Hematopoietic multipotent progenitor cell treated with erythropoietin and hydrocortisone succinate and interleukin-3 and kit ligand, for 6 days (in vitro differentiated cells): ENCODE results near the gene LPIN2.
A peak's percentile ranks its signal among the peaks of the same experiment; 100 is the strongest.
"Not testable (repeated sequence)": the region's sequence is repeated elsewhere in the genome, so short reads cannot be mapped to it uniquely, and the experiment has no call there.

Source experiments
- DNase-seq: peaks from one replicate; pipeline ENCODE4 v3.0.0-alpha.2; 2015

LPIN2 gene

GRCh38 chr18:3005462-3005861 lies 7.5 kb downstream of the LPIN2 start:
- DNase-seq: no peak

GRCh38 chr18:3003766-3004165 lies 9.2 kb downstream of the LPIN2 start:
- DNase-seq: not testable (repeated sequence)

- DNase-seq: no peak
These were observed 10.2 kb downstream of the LPIN2 start for GRCh38 chr18:3002732-3003131.

GRCh38 chr18:2998644-2999043 lies 14.3 kb downstream of the LPIN2 start:
- DNase-seq: no peak

DNA sequence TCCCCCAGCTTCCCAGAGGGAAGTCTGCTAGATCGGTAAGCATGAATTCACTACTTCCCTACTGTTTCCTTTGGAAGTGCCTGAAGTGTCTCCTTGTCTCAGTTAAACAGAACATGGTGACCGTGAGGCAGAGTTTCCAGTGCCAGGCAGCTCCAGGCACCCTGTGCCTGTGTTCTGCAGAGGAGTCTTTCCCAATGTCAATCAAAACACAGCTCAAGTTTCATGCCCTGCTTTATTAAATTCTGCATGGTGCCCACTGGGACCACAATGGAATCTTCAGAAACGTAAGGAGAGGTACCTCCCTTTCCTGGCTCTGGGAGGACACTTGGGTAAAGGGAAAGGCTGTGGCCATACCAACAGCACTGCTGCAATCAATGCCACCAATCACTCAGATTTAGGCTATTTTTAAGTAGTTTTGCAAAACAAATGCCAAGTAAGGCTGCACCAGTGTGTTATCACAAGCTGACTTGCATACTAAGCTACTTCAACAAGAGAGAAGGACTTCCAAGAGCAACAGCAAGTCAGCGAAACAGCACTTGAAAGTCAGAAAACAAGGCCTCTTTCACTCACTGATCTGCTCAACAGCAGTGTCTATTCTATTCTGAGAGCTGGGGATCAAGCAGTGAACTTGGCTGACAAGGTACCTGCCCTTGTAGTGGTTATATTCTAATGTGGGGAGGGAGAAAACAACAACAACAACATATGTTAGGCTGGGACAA lies 14.9 kb downstream of the LPIN2 start:
- no peak for DNase-seq

DNA sequence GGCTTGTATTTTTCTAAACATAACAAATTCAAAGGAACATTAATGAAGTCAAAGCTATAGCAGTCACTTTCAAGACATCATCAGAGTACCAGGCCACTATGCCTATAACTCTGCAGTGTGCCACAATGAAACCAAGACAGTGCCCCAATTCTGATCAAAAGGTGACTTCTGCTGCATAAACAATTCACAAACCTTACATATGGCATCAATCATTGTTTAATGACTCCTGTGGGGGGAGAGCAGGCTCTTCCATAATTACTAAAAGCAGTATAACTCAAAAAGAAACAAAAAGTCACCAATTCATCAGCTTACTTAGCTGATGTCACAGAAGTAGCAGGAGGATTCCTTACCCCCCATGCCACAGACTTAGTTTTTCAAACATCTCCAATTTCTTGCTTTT lies 15.5 kb downstream of the LPIN2 start:
- no peak for DNase-seq

DNA sequence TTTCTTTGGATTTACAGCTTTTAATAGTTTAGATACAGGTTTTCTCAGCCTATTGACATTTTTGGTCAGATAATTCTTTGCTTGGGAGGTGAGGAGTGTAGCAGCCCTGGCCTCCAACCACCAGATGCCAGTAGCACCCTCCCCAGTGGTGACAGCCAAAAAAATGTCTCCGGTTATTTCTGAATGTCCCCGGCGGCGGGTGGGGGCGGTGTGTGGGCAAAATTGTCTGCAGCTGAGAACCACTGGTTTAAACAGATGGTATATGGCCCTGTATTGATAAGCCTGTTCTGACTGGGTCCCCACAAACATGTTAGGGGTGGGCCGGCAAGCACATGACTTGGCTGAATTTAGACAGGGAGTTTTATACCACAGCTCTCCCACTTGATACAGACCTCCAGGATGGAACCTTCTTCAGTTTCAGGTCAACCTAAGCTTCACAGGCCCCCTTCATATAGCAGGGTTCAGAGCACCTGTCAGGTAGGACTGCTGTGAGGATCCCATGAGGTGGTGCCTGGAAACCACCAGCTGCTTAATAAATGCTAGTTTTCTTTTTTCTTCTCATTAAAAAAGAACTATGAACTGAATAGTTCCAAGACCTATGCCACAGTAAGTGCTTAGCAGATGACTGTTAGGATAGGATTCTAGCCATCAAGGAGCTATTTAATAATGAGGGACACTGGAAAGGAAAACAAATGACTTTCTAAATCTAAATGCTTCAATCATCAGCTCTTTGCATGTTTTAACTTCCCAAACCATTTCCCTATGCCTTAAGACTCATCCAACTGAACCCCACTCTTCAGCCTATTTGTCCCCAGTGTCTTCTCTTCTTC lies 18.1 kb downstream of the LPIN2 start:
- DNase-seq: peak; percentile 98

DNA sequence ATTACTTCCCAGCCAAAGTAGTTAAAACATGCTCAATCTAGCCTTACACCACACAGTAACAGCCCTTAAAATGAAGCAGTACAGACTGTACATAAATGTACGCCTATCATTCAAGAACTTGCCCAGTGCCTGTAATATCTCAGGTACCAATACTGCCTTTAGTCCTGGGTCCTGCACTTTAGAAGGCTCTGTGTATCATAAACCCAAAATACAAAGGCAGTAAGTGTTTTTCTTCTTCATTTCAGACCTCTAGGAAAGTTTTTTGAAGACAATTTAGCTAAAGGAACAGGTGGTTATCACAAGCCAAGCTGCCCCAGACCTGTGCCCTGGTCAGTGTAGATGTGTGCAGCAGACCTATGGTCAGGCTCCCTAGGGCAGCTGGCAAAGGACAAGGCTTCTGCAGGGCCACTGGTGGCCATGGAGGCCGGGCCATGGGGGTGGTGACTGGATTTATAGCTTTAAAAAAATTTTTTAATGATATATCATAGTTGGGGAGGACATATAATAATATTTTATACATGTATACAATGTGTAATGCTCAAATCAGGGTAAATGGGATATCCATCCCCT lies 18.8 kb downstream of the LPIN2 start:
- DNase-seq: no peak

DNA sequence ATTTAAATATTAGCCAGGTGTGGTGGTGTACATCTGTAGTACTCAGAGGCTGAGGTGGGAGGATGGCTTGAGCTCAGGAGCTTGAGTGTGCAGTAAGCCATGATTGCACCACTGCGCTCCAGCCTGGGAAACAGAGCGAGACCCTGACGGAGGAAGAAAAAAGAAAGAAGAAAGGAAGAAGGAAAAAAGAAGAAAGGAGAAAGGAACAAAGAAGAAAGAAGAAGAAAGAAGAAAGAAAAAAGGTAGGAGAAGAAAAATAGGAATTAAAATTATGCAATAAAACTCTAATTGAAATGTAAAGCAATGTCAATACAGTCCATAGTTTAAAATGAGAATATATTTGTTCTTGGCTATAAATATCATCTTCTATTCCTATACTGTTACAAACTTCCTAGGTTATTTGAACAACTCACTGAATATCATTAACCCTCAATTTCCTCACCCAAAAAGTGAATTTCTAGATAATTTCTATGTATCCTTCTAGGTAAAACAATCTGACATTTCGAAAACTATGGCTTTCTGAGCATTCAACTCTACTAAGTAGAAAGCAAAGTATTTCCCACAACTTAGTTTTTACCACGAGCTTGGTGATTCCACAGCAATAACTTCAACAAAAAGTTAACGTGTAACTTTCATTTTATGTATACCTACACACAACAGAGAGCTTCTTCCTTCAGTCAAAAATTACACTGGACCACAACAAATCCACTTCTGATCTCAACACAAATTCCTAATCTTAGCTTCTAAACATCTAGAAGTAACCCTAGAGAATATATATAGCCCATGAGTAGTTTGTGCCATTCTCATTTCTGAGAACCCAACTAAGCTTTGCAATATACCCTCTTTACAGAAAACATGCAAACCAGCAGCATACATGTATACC lies 19.7 kb downstream of the LPIN2 start:
- no peak for DNase-seq

DNA sequence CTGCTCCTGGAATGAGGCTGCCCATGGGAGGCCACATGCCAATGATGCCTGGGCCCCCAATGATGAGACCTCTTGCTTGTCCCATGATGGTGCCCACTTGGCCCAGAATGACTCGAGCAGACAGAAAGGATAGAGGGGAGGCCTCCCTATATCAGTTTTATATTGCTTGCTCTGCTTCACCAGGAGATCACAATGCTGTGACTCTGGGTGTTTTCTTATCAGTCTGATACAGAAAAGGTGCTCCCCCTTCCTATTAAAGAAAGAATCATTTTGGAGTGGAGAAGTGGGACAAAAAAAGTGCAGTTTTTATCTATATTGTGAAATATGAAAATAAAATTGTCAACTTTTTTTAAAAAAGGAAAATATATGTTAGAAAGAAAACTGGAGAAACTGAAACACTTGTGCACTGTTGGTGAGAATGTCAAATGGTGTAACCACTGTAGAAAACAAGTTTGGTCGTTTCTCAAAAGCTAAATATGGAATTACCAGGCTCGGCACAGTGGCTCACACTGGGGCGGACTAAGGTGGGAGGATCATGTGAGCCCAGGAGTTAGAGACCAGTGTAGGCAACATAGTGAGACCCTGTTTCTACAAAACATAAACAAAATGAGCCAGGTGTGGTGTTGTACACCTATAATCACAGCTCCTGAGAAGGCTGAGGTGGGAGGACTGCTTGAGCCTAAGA lies 21.8 kb downstream of the LPIN2 start:
- peak; percentile 68 for DNase-seq

GRCh38 chr18:2987876-2988790 lies 24.8 kb downstream of the LPIN2 start:
- DNase-seq: peak; percentile 74

DNA sequence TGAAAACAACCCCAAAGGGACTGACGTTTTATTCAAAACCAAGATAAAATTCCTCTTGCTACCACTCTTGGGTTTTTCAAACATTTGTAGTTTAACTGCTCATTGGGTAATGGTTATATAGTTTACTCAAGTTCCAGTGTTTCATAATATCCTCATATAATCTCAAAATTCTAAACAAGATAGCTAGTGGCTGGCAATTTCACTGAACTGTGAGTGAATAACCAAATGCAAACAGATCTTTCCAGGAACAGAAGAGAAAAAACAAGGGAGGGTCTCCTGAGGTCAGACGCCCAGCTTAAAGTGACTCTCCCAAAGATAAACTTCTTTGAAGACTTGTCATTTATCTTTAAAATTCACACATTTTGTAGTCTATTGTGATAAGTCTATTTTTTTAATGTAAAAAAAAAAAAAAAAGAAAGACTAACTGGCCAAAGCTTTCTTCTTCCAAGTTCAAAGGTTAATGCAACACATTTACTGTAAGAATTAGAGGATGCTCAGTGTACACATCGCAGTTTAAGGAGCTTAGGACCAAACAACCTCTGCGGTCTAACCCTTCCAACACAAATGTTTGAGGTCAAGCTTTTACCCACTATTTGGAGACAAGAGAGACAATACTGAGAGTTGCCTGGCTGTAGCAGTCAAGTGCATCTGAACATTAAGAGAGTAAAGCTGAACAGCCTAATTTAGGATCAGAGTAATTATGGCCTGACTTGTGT lies 26.6 kb downstream of the LPIN2 start:
- peak; percentile 73 for DNase-seq

- peak; percentile 81 for DNase-seq
These were observed 27.3 kb downstream of the LPIN2 start for GRCh38 chr18:2985628-2986027.

GRCh38 chr18:2984703-2985261 lies 28.2 kb downstream of the LPIN2 start:
- no peak for DNase-seq

GRCh38 chr18:2984091-2984490 lies 28.9 kb downstream of the LPIN2 start:
- DNase-seq: peak; percentile 65

DNA sequence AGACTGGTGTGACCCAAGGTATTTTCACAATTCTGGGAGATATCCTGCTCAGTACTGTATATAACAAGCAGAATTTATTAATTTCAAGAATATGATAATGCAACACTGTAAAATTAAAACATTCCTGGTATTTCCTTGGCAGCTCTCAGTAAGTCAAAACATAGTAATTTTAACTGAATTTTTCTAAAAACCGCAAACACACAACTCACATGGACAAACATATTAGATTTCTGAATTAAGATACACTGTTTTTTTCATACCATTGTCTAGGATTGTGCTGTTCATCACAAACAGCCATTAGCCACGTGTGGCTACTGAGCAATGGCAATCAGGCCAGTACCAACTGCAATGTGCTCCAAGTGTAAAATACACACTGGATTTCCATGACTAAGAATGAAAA lies 29.6 kb downstream of the LPIN2 start:
- DNase-seq: no peak

DNA sequence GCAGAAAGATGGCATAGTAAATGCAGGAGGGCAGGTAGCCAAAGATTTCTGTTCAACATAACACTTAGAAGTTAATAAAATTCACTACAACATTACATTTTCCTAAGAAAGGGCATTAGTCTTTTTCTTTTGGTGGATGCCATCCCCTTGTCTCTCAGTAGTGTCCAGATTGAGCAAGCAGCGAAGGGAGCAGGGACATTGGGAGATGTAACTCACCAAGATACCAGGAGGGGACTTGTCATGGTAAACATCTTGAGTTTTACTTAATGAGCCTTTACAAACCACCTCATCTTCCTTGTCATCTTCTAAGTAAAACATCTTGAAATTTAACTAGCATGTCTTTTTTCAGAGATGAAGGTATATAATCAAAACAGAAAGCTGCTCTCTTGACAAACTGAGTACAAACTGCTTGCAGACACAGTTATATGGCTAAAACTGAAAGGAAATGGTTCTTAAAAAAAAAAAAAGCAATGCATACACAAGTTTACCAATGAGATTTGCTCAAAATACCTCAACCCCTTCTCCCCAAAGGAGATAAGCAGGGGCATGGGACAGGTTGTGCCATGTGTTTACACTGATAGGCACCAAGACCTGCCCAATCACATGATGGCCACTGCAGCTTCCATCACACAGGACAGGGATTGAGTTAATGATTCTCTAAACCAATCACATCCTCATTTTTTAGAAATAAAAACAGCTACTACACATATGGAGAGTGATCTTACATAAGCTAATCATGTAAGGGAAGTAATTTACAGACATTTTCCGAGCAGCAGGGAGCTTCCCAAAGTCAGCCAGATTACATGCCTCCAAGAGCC lies 30.3 kb downstream of the LPIN2 start:
- peak; percentile 90 for DNase-seq

DNA sequence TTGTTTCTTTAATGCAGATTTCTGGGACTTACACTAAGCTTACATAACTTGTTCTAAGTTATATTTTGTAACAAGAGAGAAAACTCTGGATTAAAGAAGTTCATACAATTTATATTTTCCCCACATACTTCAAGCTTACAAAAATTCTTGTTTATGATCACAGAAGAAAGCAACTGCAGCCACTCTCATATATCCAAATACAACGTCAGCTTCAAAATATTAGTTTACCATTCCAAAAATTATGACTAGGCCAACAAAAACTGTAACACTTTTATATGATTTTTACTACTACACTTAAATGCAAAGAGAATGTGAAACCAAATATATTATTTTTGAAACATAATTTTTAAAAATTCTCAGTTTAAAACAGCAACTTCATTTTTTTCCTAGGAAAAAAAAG lies 30.9 kb downstream of the LPIN2 start:
- no peak for DNase-seq

DNA sequence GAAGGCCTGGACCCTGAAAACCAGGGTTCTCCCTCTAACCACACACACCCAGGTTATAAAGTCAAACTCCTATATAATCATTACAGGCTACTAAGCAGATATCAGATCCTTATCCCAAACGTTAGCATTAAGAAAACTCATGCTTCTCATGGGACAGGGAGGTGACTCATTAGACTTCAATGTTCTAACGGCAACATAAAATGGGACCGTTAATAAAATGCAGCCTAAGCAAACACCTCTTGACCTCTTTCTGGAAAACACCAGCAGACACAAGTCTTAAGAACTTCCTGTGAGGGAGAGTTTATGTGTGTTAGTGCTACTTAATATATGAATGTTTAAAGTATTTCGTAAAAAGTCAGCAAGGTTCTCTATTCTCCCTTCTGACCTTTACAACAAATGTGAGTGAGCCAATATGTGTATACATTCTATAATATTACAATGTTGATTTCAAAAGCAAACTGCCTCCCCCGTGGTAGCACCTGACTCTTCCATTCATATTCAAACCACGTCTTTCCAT lies 31.7 kb downstream of the LPIN2 start:
- no peak for DNase-seq
